MCF 10A (cell line): ENCODE measurements around the gene USF1. TPM values are rescaled to one million over a fixed set of nuclear protein-coding genes. Genes with fewer than 3 reads are reported as not detected.

Experiments
- BruUV-seq: library from RNA; stranded (reverse); fragments of 400-500 nt; replicated peaks from 2 replicates; lab custom pipeline; 2021; lab: Mats Ljungman, UMichigan
- CTCF ChIA-PET: fragments of 300-600 bp; sonication (Branson Sonifier 250); formaldehyde crosslinking; extraction: SDS; loops from one replicate; lab custom pipeline; 2021; ENCODE audit warnings: antibody characterized with exemption, inconsistent platforms; lab: Yijun Ruan, JAX
- POLR2A ChIA-PET: fragments of 300-600, 350-650 bp; sonication (Branson Sonifier 250); formaldehyde crosslinking; extraction: SDS; loops from one replicate; lab custom pipeline; 2020; ENCODE audit warnings: antibody characterized with exemption, inconsistent platforms; lab: Yijun Ruan, JAX
- DNase-seq: peaks from one replicate; pipeline ENCODE4 v3.0.0-alpha.2; 2018; ENCODE audit not compliant: unreplicated experiment
- H3K27ac Mint-ChIP-seq: one replicate; pipeline ENCODE4 v1.8.0; 2022; ENCODE audit warnings: mild to moderate bottlenecking, low read depth, mixed read lengths; ENCODE audit not compliant: unreplicated experiment
- H3K27me3 Mint-ChIP-seq: one replicate; pipeline ENCODE4 v1.8.0; 2022; ENCODE audit warnings: mixed read lengths; ENCODE audit not compliant: insufficient read depth, unreplicated experiment
- H3K36me3 Mint-ChIP-seq: one replicate; pipeline ENCODE4 v1.8.0; 2022; ENCODE audit warnings: mild to moderate bottlenecking, moderate library complexity, mixed read lengths; ENCODE audit not compliant: insufficient read depth, unreplicated experiment
- H3K4me1 Mint-ChIP-seq: one replicate; pipeline ENCODE4 v1.8.0; 2022; ENCODE audit warnings: mixed read lengths; ENCODE audit not compliant: insufficient read depth, unreplicated experiment
- H3K4me3 Mint-ChIP-seq: one replicate; pipeline ENCODE4 v1.8.0; 2022; ENCODE audit warnings: mild to moderate bottlenecking, moderate library complexity, mixed read lengths; ENCODE audit not compliant: unreplicated experiment
- H3K9me3 Mint-ChIP-seq: one replicate; pipeline ENCODE4 v1.8.0; 2022; ENCODE audit warnings: mixed read lengths; ENCODE audit not compliant: unreplicated experiment
- intact Hi-C: fragments of 100-400 bp; cut with micrococcal nuclease; formaldehyde crosslinking; loops from 2 replicates; pipeline ENCODE4 v1.14.1; 2022
- total RNA-seq: library from RNA; stranded (reverse); gene quantifications from 2 replicates; pipeline ENCODE4 v1.2.3, GENCODE V29; 2022
- TF ChIP-seq, protein P1 (sequence below): fragments of 200-600 bp; IDR thresholded peaks from one replicate; pipeline ENCODE4 v1.8.0; 2022; ENCODE audit warnings: antibody characterized with exemption, mild to moderate bottlenecking; ENCODE audit not compliant: unreplicated experiment

USF1 gene
- total RNA-seq, 1 experiment from 2014 or later = 48.8 TPM

DNA sequence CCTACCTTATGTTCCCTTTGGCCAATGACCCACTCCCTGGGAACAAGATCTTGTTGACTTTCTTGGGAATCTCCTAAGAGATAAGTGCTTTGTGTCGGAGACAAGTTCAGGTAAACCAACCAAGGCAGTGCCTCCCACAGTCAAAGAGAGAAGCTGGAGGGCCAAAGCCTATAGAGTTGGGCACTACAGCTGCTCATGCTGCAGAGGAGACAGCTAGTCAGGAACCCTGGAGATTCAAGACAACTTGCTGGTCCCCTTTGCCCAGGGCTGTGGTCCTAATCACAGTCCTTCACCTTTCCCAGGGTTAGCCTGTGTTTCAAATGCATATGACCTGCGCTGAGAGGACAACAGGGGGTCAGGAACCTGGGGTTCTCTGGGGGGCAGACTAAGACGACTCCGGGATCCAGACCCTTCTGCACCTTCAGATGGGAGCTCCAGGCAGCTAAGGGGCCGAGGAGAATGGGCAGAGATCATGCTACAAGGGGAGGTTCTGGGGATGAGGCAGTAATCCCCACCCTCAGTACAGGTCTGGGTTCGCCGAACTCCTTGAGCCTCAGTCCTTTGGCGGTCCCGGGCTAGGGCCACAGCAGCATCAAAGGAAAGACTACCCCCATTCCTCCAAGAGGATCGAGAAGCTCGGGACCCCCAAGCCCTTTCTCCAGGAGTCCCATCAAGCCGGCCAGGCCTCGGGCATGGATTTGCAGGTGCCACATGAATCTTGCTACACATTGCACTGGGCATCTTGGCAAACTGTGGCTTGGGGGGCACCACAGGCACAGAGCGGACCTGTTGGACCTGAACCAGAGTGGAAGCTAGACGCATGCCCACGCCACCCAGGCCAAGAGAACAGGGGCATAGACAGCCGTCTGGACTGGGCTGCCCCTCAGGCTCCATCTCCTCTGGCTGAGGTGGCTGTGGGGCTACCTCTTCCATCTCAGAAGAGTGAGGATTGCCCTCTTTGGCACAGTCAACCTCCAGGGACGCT is 2.0 kb upstream of the USF1 start:
- BruUV-seq = no TSS peak
- no peak overlapping the region for H3K4me3 Mint-ChIP-seq
- no peaks in the 10 kb centered on the region for H3K27me3 Mint-ChIP-seq
- peaks cover 6% of the 10 kb centered on the region for H3K4me1 Mint-ChIP-seq
- ChIA-PET CTCF (interaction anchor here (0.5 to 5.0 kb wide), 13 partner anchors 10 to 855 kb away, joined by 3 to 58 read pairs (median 4); partner anchors contain the start of genes KLHDC9 and PPOX), POLR2A (interaction anchor here (0.6 to 7.3 kb wide), 15 partner anchors 11 to 96 kb away, joined by 3 to 371 read pairs (median 13); partner anchors contain the start of genes DEDD, F11R and KLHDC9)
- H3K27ac Mint-ChIP-seq = no peak overlapping the region
- H3K9me3 Mint-ChIP-seq = peaks cover 10% of the 10 kb centered on the region
- TF ChIP-seq, protein P1, sequence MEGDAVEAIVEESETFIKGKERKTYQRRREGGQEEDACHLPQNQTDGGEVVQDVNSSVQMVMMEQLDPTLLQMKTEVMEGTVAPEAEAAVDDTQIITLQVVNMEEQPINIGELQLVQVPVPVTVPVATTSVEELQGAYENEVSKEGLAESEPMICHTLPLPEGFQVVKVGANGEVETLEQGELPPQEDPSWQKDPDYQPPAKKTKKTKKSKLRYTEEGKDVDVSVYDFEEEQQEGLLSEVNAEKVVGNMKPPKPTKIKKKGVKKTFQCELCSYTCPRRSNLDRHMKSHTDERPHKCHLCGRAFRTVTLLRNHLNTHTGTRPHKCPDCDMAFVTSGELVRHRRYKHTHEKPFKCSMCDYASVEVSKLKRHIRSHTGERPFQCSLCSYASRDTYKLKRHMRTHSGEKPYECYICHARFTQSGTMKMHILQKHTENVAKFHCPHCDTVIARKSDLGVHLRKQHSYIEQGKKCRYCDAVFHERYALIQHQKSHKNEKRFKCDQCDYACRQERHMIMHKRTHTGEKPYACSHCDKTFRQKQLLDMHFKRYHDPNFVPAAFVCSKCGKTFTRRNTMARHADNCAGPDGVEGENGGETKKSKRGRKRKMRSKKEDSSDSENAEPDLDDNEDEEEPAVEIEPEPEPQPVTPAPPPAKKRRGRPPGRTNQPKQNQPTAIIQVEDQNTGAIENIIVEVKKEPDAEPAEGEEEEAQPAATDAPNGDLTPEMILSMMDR = no peak
- H3K36me3 Mint-ChIP-seq = no peaks in the 10 kb centered on the region
- intact Hi-C loops = loop anchor here (10.0 kb wide), 1 partner anchor 87 kb away; the partner anchor contains the start of gene DEDD
- no peak for DNase-seq

DNA sequence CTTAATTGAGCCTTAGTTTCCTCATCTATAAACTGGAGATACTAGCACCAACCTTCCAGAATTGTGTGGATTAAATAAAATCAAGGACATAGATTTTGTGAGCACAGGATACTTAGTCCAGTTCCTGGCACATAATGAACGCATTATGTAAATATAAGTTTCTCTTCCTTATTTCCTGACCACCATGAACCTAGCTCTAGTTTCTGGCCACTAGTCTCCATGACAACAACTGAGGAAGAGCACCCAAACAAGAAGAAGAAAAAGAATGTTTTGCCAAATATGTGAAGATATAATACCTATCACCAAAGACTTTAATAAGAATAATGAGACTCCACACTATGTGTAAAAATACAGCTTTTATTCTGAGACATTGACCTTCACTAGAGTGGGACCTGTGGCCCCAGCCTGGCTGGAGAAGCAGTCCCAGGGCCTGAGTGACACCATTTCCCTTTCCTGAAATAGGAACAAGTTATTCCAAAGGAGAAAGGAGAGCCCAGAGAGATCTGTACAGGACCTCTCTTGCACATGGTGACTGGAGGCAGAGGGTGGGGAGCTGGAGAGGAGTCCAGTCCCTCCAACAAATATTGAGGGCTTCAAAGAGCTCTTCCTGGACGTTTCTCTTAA is 940 bp upstream of the USF1 start:
- TF ChIP-seq, protein P1 = no peak
- Mint-ChIP-seq H3K4me1 (peaks cover 15% of the 10 kb centered on the region), H3K4me3 (peak overlapping the region; percentile 93), H3K27me3 (no peaks in the 10 kb centered on the region), H3K27ac (peak overlapping the region; percentile 99), H3K36me3 (peaks cover 2% of the 10 kb centered on the region), H3K9me3 (peaks cover 10% of the 10 kb centered on the region)
- no TSS peak for BruUV-seq
- ChIA-PET POLR2A (interaction anchor here (0.6 to 7.3 kb wide), 39 partner anchors 8 to 705 kb away, joined by 3 to 371 read pairs (median 8); partner anchors contain the start of genes DEDD, F11R, KLHDC9 and NDUFS2), CTCF (interaction anchor here (0.5 to 5.0 kb wide), 18 partner anchors 8 to 1560 kb away, joined by 3 to 58 read pairs (median 4); partner anchors contain the start of genes F11R, KLHDC9 and PPOX)
- no peak for DNase-seq
- intact Hi-C loops = loop anchor here (10.0 kb wide), 1 partner anchor 88 kb away; the partner anchor contains the start of gene DEDD

DNA sequence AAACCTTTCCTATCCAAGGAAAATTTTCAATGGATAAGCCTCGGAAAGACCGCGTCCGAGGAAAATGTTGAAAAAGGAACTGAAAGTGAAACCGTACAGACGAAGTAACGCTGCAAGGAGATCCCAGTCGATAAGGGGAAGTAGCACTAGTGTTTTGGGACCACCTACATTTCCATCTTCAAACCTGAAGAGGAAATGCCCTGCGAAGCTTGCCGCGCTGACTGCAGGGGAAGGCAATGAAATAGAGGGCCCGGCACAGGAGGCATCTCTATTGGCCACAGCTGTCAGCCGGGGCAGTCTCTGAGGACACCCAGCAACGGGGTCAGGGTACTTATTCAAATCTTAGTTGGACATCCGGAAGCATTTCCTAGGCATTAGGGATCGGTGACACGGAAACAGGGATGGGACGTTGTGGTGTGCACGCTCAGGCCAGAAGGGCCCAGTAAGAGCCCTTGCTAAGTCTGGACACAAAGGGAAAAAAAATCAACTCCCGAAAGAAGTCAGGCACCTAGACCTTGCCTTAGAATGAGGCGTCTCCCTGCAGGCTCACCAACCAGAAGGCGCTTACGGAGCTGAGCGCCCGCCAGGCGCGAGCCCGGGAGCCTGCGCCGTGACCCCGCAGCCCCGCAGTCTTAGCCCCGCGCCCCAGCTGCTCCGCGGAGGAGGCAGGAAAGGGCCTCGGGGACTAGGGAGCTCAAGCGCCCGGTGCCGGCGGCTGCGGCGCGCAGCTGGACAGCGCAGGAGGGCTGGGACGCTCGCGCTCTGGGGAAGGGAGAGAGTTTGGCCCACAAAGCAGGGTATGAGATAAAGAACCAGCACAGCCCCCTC is 655 bp downstream of the USF1 start:
- H3K4me3 Mint-ChIP-seq = peak overlapping the region; percentile 93
- peak; percentile 66 for DNase-seq
- CTCF ChIA-PET = interaction anchor here (0.5 to 5.0 kb wide), 30 partner anchors 10 to 788 kb away, joined by 3 to 58 read pairs (median 4); partner anchors contain the start of genes F11R, KLHDC9, NIT1 and PFDN2
- TF ChIP-seq, protein P1 = no peak
- POLR2A ChIA-PET = interaction anchor here (0.6 to 7.3 kb wide), 43 partner anchors 9 to 703 kb away, joined by 3 to 371 read pairs (median 7); partner anchors contain the start of genes DEDD, F11R, KLHDC9 and NDUFS2
- H3K27ac Mint-ChIP-seq = peak overlapping the region; percentile 99
- H3K36me3 Mint-ChIP-seq = peaks cover 18% of the 10 kb centered on the region
- intact Hi-C loops = loop anchor here (1.0 to 10.0 kb wide), 3 partner anchors 52 to 90 kb away; partner anchors contain the start of gene DEDD
- peaks cover 10% of the 10 kb centered on the region for H3K9me3 Mint-ChIP-seq
- H3K27me3 Mint-ChIP-seq = no peaks in the 10 kb centered on the region
- peaks cover 18% of the 10 kb centered on the region for H3K4me1 Mint-ChIP-seq
- TSS peak; percentile 67 for BruUV-seq
